Endothelial cell of umbilical vein (primary cell): Measurements from ENCODE around the gene CTBP2. TPM values are rescaled to one million over a fixed set of nuclear protein-coding genes. Genes with fewer than 3 reads are reported as not detected.

ENCODE experiments used
- BruUV-seq: library from RNA; stranded (reverse); fragments of 400-500 nt; replicated peaks from 2 replicates; lab custom pipeline; 2021; lab: Mats Ljungman, UMichigan
- CTCF ChIA-PET: fragments of 300-600, 350-600 bp; sonication (Branson Sonifier 250); formaldehyde crosslinking; loops from one replicate; lab custom pipeline; 2021; ENCODE audit warnings: antibody characterized with exemption, inconsistent platforms; lab: Charles Lee
- POLR2A ChIA-PET: fragments of 300-600, 350-600 bp; sonication (Branson Sonifier 250); formaldehyde crosslinking; loops from one replicate; lab custom pipeline; 2021; ENCODE audit warnings: antibody characterized with exemption, inconsistent platforms; lab: Charles Lee
- DNase-seq: peaks from one replicate; pipeline ENCODE4 v3.0.0-alpha.2; 2011; ENCODE audit warnings: low read depth, low spot score
- FAIRE-seq: peaks from 2 replicates; lab custom pipeline; 2011; peaks lifted over from hg19 to GRCh38; lab: Jason Lieb, UNC
- H2AFZ ChIP-seq: 2 replicates; pipeline ENCODE4 v1.6.0; 2012; ENCODE audit warnings: low read depth, low read length, control low read depth, inconsistent platforms
- H3K27ac ChIP-seq: 2 replicates; pipeline ENCODE4 v1.5.1; 2011; ENCODE audit warnings: low read depth, mild to moderate bottlenecking, control low read depth, low read length, moderate library complexity; ENCODE audit not compliant: insufficient read depth
- H3K27me3 ChIP-seq, 2 experiments: 2 replicates each; pipeline versions ENCODE4 v1.6.0 to v1.6.1; 2011; ENCODE audit warnings: low read length in 2 of 2, mixed read lengths in 1 of 2; ENCODE audit not compliant: control insufficient read depth in 2 of 2, insufficient read depth in 2 of 2
- H3K36me3 ChIP-seq, 2 experiments: 2 replicates in 1 of 2; 3 replicates in 1 of 2; pipeline ENCODE4 v1.5.1; 2011; ENCODE audit warnings: low read length in 2 of 2, mild to moderate bottlenecking in 1 of 2, moderate library complexity in 1 of 2; ENCODE audit not compliant: control insufficient read depth in 2 of 2, insufficient read depth in 2 of 2; ENCODE audit errors: extremely low read depth in 1 of 2
- H3K4me1 ChIP-seq: 3 replicates; pipeline ENCODE4 v1.5.1; 2011; ENCODE audit warnings: mild to moderate bottlenecking, low read length; ENCODE audit not compliant: control insufficient read depth, insufficient read depth; ENCODE audit errors: extremely low read depth
- H3K4me2 ChIP-seq: 2 replicates; pipeline ENCODE4 v1.6.1; 2011; ENCODE audit warnings: low read length, control low read depth, mixed read lengths; ENCODE audit not compliant: insufficient read depth
- H3K4me3 ChIP-seq, 3 experiments: fragments of 200-600 bp in 1 of 3; sonication (generic), shearing (Covaris generic) in 1 of 3; replicated peaks in 1 of 3; 2 replicates each; pipeline ENCODE4 v1.5.1; 2011 to 2016; ENCODE audit warnings: control low read depth in 3 of 3, low read length in 3 of 3, mild to moderate bottlenecking in 2 of 3, inconsistent platforms in 1 of 3, low read depth in 1 of 3, moderate library complexity in 1 of 3; ENCODE audit not compliant: insufficient read depth in 1 of 3
- H3K79me2 ChIP-seq: 2 replicates; pipeline ENCODE4 v1.6.0; 2012; ENCODE audit warnings: low read length, inconsistent platforms; ENCODE audit not compliant: control insufficient read depth, insufficient read depth
- H3K9ac ChIP-seq: replicated peaks from 2 replicates; pipeline ENCODE3; 2011; ENCODE audit warnings: low read length, control low read depth; ENCODE audit not compliant: insufficient read depth; ENCODE audit errors: extremely low read depth
- H3K9me1 ChIP-seq: replicated peaks from 3 replicates; pipeline ENCODE4 v1.6.0; 2011; ENCODE audit warnings: mild to moderate bottlenecking, low read length; ENCODE audit not compliant: control insufficient read depth, insufficient read depth; ENCODE audit errors: extremely low read depth
- H3K9me3 ChIP-seq: replicated peaks from 2 replicates; pipeline ENCODE4 v1.5.1; 2012; ENCODE audit warnings: low read length, inconsistent platforms; ENCODE audit not compliant: control insufficient read depth, insufficient read depth
- H4K20me1 ChIP-seq: replicated peaks from 2 replicates; pipeline ENCODE3; 2011; ENCODE audit warnings: mild to moderate bottlenecking, low read length; ENCODE audit not compliant: control insufficient read depth, insufficient read depth; ENCODE audit errors: extremely low read depth
- EZH2 ChIP-seq: IDR thresholded peaks from 2 replicates; pipeline ENCODE4 v1.6.1; 2012; ENCODE audit warnings: borderline replicate concordance, low read depth, mild to moderate bottlenecking, moderate library complexity, low read length, inconsistent platforms; ENCODE audit not compliant: severe bottlenecking
- FOS ChIP-seq: IDR thresholded peaks from 2 replicates; pipeline ENCODE4 v1.6.1; 2011; ENCODE audit warnings: mild to moderate bottlenecking, low read length, moderate library complexity, borderline replicate concordance; ENCODE audit not compliant: insufficient read depth
- GATA2 ChIP-seq: IDR thresholded peaks from 2 replicates; pipeline ENCODE4 v1.7.0; 2011; ENCODE audit warnings: low read depth, mild to moderate bottlenecking, moderate library complexity, mixed read lengths, low read length; ENCODE audit not compliant: insufficient read length, insufficient read depth
- JUN ChIP-seq: IDR thresholded peaks from 2 replicates; pipeline ENCODE4 v1.6.1; 2011; ENCODE audit warnings: borderline replicate concordance, low read depth; ENCODE audit not compliant: insufficient read length, insufficient read depth
- MAX ChIP-seq: IDR thresholded peaks from 2 replicates; pipeline ENCODE4 v1.6.1; 2011; ENCODE audit not compliant: insufficient read depth, insufficient read length
- MYC ChIP-seq: IDR thresholded peaks from one replicate; pipeline ENCODE4 v1.6.1; 2011; ENCODE audit warnings: mild to moderate bottlenecking, low read depth, low read length
- POLR2A ChIP-seq: IDR thresholded peaks from 2 replicates; pipeline ENCODE4 v1.6.1; 2012; ENCODE audit warnings: low read depth, mild to moderate bottlenecking, control low read depth, low read length
- POLR2AphosphoS5 ChIP-seq: IDR thresholded peaks from 2 replicates; pipeline ENCODE4 v1.6.1; 2012; ENCODE audit warnings: low read depth, mild to moderate bottlenecking, control low read depth, low read length, moderate library complexity; ENCODE audit not compliant: insufficient read depth
- dilution Hi-C: fragments of 300-500 bp; cut with MboI; formaldehyde crosslinking; loops from one replicate; pipeline ENCODE4 v1.15.0; 2019; ENCODE audit warnings: low sequenced_read_pairs; ENCODE audit not compliant: extremely low pct_ligation_motif_present
- intact Hi-C: fragments of 100-400 bp; cut with micrococcal nuclease; formaldehyde crosslinking; loops from one replicate; pipeline ENCODE4 v1.10.0; 2022
- polyA plus RNA-seq, 4 experiments: library from polyadenylated mRNA; depleted of rRNA in 3 of 4; stranded (reverse) in 3 of 4; unstranded in 1 of 4; fragments of >200 nt; gene quantifications; 2 replicates each; pipeline versions ENCODE4 v1.2.1 to v1.2.3, GENCODE V29; 2011 to 2012; ENCODE audit warnings: missing spikeins in 1 of 4
- total RNA-seq: library from RNA; stranded (reverse); gene quantifications from 2 replicates; pipeline ENCODE4 v1.2.3, GENCODE V29; 2021
- TF ChIP-seq, protein P1 (sequence below), 2 donors: IDR thresholded peaks; 1 replicate in 1 of 2; 2 replicates in 1 of 2; pipeline ENCODE4 v1.5.1; 2011; ENCODE audit warnings: low read length in 2 of 2, mild to moderate bottlenecking in 2 of 2, moderate library complexity in 2 of 2, control low read depth in 1 of 2, inconsistent platforms in 1 of 2, low read depth in 1 of 2; ENCODE audit not compliant: insufficient read depth in 1 of 2; ENCODE audit errors: extremely low read depth in 1 of 2

CTBP2 gene
- total and polyA plus RNA-seq, 2 donors (not counting 3 experiments of a cell fraction or from before 2014, with no cell fraction given), result 118 to 128 TPM

DNA sequence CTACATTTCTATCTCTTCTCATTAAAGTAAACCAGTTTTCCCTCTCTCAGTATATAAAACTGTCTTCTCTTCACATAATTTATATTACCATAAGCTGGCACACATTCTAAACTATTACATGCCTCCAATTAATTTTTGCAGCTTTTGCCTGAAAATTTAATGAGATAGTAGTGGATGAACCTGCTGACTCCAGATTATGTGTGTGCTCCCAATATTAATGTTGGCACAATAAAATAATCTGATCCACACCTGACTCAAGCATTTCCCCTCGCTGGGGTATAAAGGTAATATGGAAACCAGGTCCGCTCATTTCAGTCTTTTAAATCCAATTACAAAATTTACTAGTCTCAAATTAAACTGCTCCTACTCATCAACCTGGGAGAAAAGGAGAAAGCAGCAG is 63.4 kb downstream of the CTBP2 start:
- BruUV-seq, result no TSS peak
- no peak overlapping the region for H3K27ac ChIP-seq
- ChIA-PET POLR2A (interaction anchor here (0.9 kb wide), 1 partner anchor 12 kb away, joined by 3 read pairs; no protein-coding TSS in a partner anchor), CTCF (interaction anchor here (0.8 to 1.5 kb wide), 5 partner anchors 11 to 49 kb away, joined by 3 to 5 read pairs (median 4); no protein-coding TSS in a partner anchor)
- H3K9me1 ChIP-seq, result no peaks in the 10 kb centered on the region
- TF ChIP-seq JUN (no peak), POLR2A (no peak), MAX (no peak), EZH2 (no peak), POLR2AphosphoS5 (no peak), MYC (no peak), FOS (no peak), GATA2 (no peak)
- TF ChIP-seq, protein P1, sequence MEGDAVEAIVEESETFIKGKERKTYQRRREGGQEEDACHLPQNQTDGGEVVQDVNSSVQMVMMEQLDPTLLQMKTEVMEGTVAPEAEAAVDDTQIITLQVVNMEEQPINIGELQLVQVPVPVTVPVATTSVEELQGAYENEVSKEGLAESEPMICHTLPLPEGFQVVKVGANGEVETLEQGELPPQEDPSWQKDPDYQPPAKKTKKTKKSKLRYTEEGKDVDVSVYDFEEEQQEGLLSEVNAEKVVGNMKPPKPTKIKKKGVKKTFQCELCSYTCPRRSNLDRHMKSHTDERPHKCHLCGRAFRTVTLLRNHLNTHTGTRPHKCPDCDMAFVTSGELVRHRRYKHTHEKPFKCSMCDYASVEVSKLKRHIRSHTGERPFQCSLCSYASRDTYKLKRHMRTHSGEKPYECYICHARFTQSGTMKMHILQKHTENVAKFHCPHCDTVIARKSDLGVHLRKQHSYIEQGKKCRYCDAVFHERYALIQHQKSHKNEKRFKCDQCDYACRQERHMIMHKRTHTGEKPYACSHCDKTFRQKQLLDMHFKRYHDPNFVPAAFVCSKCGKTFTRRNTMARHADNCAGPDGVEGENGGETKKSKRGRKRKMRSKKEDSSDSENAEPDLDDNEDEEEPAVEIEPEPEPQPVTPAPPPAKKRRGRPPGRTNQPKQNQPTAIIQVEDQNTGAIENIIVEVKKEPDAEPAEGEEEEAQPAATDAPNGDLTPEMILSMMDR (IDR thresholded peaks at IDR 0.05; ENCODE audit: extremely low read depth in 1 of 2, insufficient read depth in 1 of 2, low read depth in 1 of 2, low read length in 2 of 2), result no peak
- H2AFZ ChIP-seq, result no peak overlapping the region
- H3K9ac ChIP-seq, result no peak overlapping the region
- H3K9me3 ChIP-seq, result no peaks in the 10 kb centered on the region
- dilution Hi-C loops, result no loop called here
- intact Hi-C loops, result no loop called here
- no peaks in the 10 kb centered on the region for H3K27me3 ChIP-seq
- FAIRE-seq (no peak), DNase-seq (no peak)
- peaks cover 2% of the 10 kb centered on the region for H4K20me1 ChIP-seq
- no peak overlapping the region for H3K4me3 ChIP-seq
- H3K36me3 ChIP-seq, result peaks cover 0 to 15% of the 10 kb centered on the region in 2 experiments
- peaks cover 96% of the 10 kb centered on the region for H3K79me2 ChIP-seq
- H3K4me2 ChIP-seq, result no peak overlapping the region
- H3K4me1 ChIP-seq, result peaks cover 10% of the 10 kb centered on the region
